Subcutaneous abdominal adipose tissue (tissue), 5 donors: ENCODE results near the gene TFCP2L1.

Experiments
- H3K27ac ChIP-seq: one replicate; pipeline ENCODE4 v1.7.0; 2013; ENCODE audit warnings: low read depth, mild to moderate bottlenecking, inconsistent platforms, low read length, moderate library complexity
- H3K27me3 ChIP-seq, 5 donors: one replicate each; pipeline ENCODE4 v1.7.0; 2013; ENCODE audit warnings: low read length in 5 of 5, inconsistent platforms in 1 of 5; ENCODE audit not compliant: control insufficient read depth in 5 of 5, insufficient read depth in 4 of 5
- H3K36me3 ChIP-seq, 5 donors: one replicate each; pipeline ENCODE4 v1.7.0; 2013; ENCODE audit warnings: low read length in 5 of 5; ENCODE audit not compliant: control insufficient read depth in 5 of 5, insufficient read depth in 5 of 5
- H3K4me1 ChIP-seq, 5 donors: one replicate each; pipeline ENCODE4 v1.7.0; 2013; ENCODE audit warnings: low read length in 5 of 5, mild to moderate bottlenecking in 3 of 5, moderate library complexity in 1 of 5; ENCODE audit not compliant: control insufficient read depth in 5 of 5, insufficient read depth in 5 of 5
- H3K4me3 ChIP-seq, 5 donors: one replicate each; pipeline ENCODE4 v1.7.0; 2013; ENCODE audit warnings: low read length in 5 of 5, low read depth in 1 of 5
- H3K9ac ChIP-seq, 5 donors: one replicate each; pipeline ENCODE4 v1.7.0; 2013; ENCODE audit warnings: low read length in 5 of 5, mild to moderate bottlenecking in 4 of 5, moderate library complexity in 3 of 5
- H3K9me3 ChIP-seq, 5 donors: one replicate each; pipeline ENCODE4 v1.7.0; 2013; ENCODE audit warnings: low read length in 5 of 5; ENCODE audit not compliant: control insufficient read depth in 5 of 5
- donor health status: healthy.
- donor health status: healthy.
- donor health status: healthy.
- donor health status: healthy.
- donor health status: healthy.

The TFCP2L1 gene

DNA sequence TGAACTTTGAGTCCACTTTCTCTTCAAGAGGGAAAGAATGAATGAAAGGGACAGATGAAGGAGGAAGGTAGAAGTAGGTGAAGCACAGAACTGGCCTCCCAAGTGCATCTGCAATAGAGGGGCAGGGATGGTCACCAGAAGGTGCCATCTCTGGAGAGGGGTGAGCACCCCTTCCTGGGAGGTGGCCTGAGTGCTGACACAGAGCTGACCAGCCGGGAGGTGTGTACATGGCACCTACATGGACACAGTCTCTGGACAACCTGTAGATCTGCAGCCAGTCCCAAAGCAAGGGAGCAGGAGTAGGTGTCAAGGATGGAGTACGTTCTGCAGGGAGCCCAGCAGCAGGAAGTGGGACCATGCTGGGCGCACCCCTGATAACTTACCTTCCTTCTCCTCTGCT lies 83.2 kb downstream of the TFCP2L1 start:
- Histone ChIP-seq H3K9ac (no peak overlapping the region), H3K4me1 (peaks cover 0 to 18% (median 12%) of the 10 kb centered on the region in 5 donors), H3K27ac (no peak overlapping the region), H3K36me3 (no peaks in the 10 kb centered on the region), H3K27me3 (no peaks in the 10 kb centered on the region), H3K4me3 (no peak overlapping the region), H3K9me3 (no peaks in the 10 kb centered on the region)

DNA sequence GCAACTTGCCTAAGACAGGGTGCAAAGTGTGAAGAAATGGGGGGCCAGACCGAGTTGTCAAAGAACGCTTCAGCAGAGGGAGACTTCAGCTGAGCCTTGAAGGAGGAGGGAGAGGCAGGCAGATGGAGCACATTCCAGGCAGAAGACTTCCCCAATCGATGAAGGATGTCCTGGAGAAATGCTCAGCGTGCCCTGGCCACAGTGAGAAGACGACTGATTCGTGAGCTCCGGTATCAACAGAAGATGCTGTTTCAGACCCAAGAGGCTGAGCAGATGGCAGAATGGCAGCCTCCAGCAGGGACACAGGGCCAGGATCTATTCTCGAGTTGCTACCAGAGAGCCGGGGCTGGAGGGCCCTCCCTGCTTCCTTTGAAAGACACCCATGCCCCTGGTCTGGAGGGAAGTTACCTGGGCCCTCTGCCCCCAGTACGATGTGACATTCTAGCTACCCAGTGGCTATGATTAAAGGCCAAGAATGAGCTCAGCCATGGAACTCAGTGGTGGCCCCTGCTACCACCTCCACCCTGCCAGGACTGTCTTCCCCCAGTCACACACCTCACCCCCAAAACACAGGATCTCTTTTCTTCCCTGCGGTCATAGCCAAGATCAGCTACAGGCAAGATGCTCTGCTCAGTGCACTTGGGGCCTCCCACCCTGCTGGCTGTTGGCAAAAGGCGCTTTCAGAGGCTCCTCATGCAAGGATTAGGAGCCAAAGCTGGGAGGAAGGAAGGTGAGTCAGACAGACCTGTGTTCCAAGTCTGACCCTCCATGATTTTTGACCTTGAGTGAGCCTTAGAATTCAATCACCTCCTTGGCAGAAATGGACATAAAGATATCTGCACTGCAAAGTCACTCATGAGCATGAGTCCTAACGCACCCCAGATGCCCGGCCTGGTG lies 84.3 kb downstream of the TFCP2L1 start:
- no peak overlapping the region for H3K27ac ChIP-seq
- no peak overlapping the region for H3K9ac ChIP-seq
- H3K4me3 ChIP-seq = no peak overlapping the region
- peaks cover 0 to 17% (median 11%) of the 10 kb centered on the region in 5 donors for H3K4me1 ChIP-seq
- H3K27me3 ChIP-seq = peaks cover 0 to under 1% (median 0%) of the 10 kb centered on the region in 5 donors
- H3K9me3 ChIP-seq = no peaks in the 10 kb centered on the region
- H3K36me3 ChIP-seq = no peaks in the 10 kb centered on the region

DNA sequence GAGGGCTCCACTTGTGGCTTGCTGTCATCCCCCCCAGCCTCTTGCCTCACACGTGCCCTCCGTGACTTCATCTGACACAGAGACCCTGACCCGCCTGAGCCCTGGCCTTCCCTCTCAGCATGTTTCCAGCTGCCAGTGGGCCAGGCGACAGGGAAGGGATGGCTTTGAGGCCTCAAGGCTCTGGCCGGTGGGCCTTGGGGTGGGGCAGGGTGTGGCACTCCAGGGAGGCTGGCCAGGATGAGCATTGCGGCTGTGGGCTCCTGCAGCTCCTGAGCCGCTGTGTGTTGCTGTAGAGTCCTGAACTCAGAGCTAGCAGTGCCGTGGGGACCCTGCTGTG lies 85.0 kb downstream of the TFCP2L1 start:
- Histone ChIP-seq H3K4me1 (peaks cover 0 to 12% (median 6%) of the 10 kb centered on the region in 5 donors), H3K36me3 (no peaks in the 10 kb centered on the region), H3K4me3 (no peak overlapping the region), H3K9ac (no peak overlapping the region), H3K27me3 (peaks cover 0 to 2% (median 0%) of the 10 kb centered on the region in 5 donors), H3K27ac (no peak overlapping the region), H3K9me3 (no peaks in the 10 kb centered on the region)

DNA sequence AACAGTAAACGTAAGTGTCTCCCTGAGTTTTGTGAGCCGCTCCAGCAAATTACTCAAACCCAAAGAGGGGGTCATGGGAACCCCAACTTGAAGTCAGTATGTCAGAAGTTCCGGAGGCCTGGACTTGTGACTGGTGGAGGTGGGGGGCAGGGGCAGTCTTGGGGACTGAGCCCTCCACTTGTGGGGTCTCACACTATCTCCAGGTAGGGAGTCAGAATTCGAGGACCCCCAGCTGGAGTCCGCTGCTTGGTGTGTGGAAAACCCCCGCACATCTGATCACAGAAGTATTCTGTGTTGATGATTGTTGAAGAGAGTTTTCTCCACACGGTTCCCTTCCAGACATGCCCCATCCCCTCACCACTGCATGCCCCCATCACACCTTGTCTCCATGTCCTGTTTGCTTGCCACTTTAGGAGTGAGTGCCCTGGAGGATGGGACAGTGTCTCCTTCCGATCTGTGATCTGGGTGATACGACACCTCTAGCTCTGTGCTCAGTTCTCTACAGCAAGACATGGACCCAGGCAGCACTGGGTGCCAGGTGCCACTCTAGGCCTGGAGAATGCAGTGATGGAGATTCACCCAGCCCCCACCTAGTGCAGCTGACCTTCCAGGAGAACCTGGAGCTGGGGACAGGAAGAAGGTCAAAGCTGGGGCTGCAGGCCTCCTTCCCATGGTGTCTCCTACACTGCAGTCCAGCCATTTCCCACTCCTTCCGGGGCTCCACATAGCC lies 85.6 kb downstream of the TFCP2L1 start:
- Histone ChIP-seq H3K9me3 (no peaks in the 10 kb centered on the region), H3K4me3 (no peak overlapping the region), H3K36me3 (no peaks in the 10 kb centered on the region), H3K4me1 (peaks cover 0 to 12% (median 6%) of the 10 kb centered on the region in 5 donors), H3K9ac (no peak overlapping the region), H3K27me3 (peaks cover 0 to 2% (median 0%) of the 10 kb centered on the region in 5 donors), H3K27ac (no peak overlapping the region)

DNA sequence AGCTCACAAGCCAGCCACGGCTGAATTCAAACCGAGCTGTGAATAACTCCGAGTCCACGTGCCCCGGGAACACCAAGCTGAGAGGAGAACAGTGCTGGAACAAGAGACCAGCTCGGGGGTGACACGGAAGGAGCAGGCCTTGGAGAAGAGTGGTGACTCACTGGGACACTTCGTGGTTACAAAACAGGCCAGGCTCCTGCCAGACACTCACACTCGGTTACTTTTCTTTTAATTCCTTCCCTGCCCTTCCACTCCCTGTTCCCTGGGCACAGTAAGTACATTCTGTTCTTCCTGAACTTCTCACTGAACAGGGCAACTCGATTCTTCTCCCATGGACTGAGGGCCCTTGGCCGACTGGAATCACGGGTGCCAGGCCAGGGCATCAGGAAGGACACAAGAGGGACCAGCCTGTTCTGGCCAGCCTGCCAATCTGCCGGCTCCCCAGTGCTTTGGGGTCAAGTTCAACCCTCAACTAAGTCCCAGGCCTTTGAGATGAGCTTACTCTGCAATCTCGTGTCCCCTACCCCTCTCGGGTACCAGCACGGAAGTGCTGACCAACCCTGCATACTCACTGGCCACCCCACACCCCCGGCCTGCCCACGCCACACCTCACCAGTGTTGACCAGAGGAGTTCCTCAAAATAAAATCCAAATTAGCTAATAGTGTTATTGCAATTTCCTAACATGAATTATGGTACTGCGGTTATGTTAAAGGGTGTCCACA lies 87.5 kb downstream of the TFCP2L1 start:
- Histone ChIP-seq H3K36me3 (no peaks in the 10 kb centered on the region), H3K4me1 (peaks cover 0 to 12% (median 6%) of the 10 kb centered on the region in 5 donors), H3K27me3 (peaks cover 0 to 2% (median 0%) of the 10 kb centered on the region in 5 donors), H3K27ac (peak overlapping the region; percentile 65), H3K4me3 (no peak overlapping the region), H3K9ac (peak overlapping the region in 2 of 5 donors; percentile 16 to 28), H3K9me3 (no peaks in the 10 kb centered on the region)

DNA sequence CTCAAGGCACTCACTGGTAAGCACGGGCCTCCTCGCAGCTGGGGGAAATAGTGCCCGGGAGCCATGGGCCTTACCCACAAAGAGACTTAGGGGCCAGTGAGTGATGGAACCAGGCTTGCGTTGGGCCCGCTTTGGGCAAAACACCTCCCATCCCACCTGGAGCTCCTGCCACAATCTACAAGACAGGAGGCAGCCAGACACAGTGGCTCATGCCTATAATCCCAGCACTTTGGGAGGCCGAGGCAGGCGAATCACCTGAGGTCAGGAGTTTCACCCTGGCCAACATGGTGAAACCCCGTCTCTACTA lies 88.2 kb downstream of the TFCP2L1 start:
- no peaks in the 10 kb centered on the region for H3K36me3 ChIP-seq
- peaks cover 0 to 12% (median 6%) of the 10 kb centered on the region in 5 donors for H3K4me1 ChIP-seq
- H3K27me3 ChIP-seq = peaks cover 0 to 2% (median 0%) of the 10 kb centered on the region in 5 donors
- H3K27ac ChIP-seq = no peak overlapping the region
- no peaks in the 10 kb centered on the region for H3K9me3 ChIP-seq
- H3K9ac ChIP-seq = no peak overlapping the region
- no peak overlapping the region for H3K4me3 ChIP-seq

DNA sequence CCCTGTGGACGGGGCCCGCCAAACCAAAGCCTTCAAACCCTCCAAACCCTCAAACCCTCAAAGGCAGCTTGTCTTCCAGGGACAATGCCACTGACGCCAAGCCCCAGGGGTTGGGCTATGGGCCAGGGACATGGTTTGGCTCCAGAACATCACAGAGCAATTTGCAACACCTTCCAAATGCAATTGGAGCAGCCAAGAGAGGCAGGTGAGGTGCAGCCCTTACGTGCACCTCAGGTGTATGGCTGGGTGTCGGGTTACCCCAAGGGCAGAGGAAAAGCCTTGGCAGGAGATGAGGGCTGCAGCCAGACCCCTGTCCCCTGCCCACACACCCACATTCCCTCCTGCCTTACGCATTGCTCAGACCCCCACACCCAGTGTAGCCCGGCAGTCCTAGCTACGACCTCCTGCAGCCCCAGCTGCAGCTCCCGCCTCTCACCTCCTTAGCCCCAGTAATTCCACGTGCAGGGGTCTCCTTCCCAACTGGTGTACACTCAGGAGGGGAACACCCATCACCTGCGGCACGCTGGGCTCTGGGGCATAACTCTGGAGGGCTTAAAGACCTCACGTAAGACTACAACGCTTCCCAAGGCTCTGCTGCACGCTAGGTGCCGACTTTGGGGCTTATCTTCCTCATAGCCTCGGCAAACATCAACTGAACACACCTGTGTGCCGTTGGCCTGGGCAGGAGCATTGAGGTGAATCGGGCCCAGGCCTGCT lies 88.7 kb downstream of the TFCP2L1 start:
- Histone ChIP-seq H3K27me3 (peaks cover 0 to 2% (median 0%) of the 10 kb centered on the region in 5 donors), H3K36me3 (no peaks in the 10 kb centered on the region), H3K9me3 (no peaks in the 10 kb centered on the region), H3K27ac (no peak overlapping the region), H3K9ac (no peak overlapping the region), H3K4me1 (peaks cover 0 to 12% (median 6%) of the 10 kb centered on the region in 5 donors), H3K4me3 (no peak overlapping the region)

DNA sequence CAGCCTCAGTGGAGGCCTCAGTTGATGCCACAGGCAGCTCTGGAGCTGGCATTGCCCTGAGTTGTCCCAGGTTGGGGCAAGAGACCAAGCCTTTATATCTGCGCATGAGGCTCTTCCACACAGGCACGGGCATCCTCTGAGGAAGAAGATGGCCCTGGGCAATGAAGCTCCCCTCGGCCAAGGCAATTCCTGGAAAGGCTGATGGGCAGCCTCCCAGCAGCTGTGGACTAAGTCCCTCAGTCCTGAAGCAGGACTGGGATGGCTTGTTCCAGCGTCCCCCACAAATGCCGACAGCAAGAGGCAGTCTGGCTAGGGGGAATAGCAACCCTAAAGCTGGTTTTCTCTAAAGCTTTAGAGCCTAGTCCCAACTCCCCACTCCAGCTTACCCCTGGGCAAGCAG lies 90.0 kb downstream of the TFCP2L1 start:
- Histone ChIP-seq H3K9me3 (no peaks in the 10 kb centered on the region), H3K27ac (no peak overlapping the region), H3K4me1 (peaks cover 0 to 12% (median 6%) of the 10 kb centered on the region in 5 donors), H3K27me3 (peaks cover 0 to 2% (median 0%) of the 10 kb centered on the region in 5 donors), H3K36me3 (no peaks in the 10 kb centered on the region), H3K4me3 (no peak overlapping the region), H3K9ac (no peak overlapping the region)

DNA sequence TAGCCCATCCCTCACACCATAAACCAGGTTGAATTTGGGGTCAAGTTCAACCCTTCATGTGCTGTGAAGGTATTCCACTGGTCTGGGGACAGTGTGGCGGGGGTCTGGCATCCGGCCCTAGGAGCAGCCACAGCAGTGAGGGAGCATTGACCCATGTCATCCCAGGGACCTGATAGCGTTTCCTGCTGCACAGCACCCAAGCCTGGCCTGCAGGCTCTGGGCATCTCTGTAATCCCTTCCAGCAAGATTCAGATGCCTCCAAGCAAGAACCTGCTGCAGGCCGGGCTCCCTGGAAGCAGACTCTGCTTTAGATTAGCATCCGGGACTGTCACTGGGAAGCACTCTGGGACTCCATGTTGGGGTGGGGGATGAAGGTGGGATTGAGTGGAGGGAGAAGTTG lies 90.4 kb downstream of the TFCP2L1 start:
- no peak overlapping the region for H3K27ac ChIP-seq
- H3K4me1 ChIP-seq = peaks cover 0 to 12% (median 6%) of the 10 kb centered on the region in 5 donors
- no peak overlapping the region for H3K4me3 ChIP-seq
- H3K36me3 ChIP-seq = no peaks in the 10 kb centered on the region
- H3K9ac ChIP-seq = no peak overlapping the region
- no peaks in the 10 kb centered on the region for H3K9me3 ChIP-seq
- H3K27me3 ChIP-seq = peaks cover 0 to 2% (median 0%) of the 10 kb centered on the region in 5 donors
